Measurements from ENCODE around the gene SP4.

DNA sequence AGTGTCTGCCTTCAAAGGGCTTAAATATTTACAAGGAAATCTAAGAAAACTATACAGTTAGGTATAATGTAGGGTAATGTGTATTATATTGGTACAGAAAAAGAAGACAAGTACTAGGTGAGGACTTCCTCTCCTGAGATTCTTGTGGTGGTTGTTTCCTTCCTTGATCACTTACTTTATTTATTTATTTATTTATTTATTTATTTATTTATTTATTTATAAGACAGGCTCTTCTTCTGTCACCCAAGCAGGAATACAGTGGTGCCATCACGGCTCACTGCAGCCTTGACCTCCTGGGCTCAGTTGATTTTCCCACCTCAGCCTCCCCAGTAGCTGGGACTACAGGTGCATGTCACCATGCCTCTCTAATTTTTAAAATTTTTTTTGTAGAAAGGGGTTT is 96.8 kb downstream of the SP4 start:
- TF ChIP-seq ELF4 (IDR thresholded peaks at IDR 0.05) (no peak), TARDBP (IDR thresholded peaks at IDR 0.05) (no peak), ZNF384 (IDR thresholded peaks at IDR 0.05) (no peak), SP1 (IDR thresholded peaks at IDR 0.05) (no peak), BHLHE40 (IDR thresholded peaks at IDR 0.05; ENCODE audit: borderline replicate concordance) (no peak), FOXM1 (IDR thresholded peaks at IDR 0.05; ENCODE audit: borderline replicate concordance) (no peak), NFRKB (IDR thresholded peaks at IDR 0.05) (no peak)
